Ishikawa (cell line): ENCODE measurements around the gene GLYATL1.

Source experiments
- CEBPB ChIP-seq: IDR thresholded peaks from 2 replicates; pipeline ENCODE4 v1.6.1; 2012
- CREB1 ChIP-seq: IDR thresholded peaks from 2 replicates; pipeline ENCODE4 v1.6.1; 2012; ENCODE audit warnings: low read depth
- EP300 ChIP-seq: IDR thresholded peaks from 2 replicates; pipeline ENCODE4 v1.6.1; 2012; ENCODE audit warnings: borderline replicate concordance
- TAF1 ChIP-seq: IDR thresholded peaks from 2 replicates; pipeline ENCODE4 v1.6.1; 2012; ENCODE audit warnings: low read depth, mild to moderate bottlenecking
- TF ChIP-seq, protein P1 (sequence below): IDR thresholded peaks from 2 replicates; pipeline ENCODE4 v1.6.1; 2012; ENCODE audit warnings: low read depth, mild to moderate bottlenecking

- TF ChIP-seq TAF1 (no peak), CREB1 (no peak), EP300 (no peak), CEBPB (no peak)
- TF ChIP-seq, protein P1, sequence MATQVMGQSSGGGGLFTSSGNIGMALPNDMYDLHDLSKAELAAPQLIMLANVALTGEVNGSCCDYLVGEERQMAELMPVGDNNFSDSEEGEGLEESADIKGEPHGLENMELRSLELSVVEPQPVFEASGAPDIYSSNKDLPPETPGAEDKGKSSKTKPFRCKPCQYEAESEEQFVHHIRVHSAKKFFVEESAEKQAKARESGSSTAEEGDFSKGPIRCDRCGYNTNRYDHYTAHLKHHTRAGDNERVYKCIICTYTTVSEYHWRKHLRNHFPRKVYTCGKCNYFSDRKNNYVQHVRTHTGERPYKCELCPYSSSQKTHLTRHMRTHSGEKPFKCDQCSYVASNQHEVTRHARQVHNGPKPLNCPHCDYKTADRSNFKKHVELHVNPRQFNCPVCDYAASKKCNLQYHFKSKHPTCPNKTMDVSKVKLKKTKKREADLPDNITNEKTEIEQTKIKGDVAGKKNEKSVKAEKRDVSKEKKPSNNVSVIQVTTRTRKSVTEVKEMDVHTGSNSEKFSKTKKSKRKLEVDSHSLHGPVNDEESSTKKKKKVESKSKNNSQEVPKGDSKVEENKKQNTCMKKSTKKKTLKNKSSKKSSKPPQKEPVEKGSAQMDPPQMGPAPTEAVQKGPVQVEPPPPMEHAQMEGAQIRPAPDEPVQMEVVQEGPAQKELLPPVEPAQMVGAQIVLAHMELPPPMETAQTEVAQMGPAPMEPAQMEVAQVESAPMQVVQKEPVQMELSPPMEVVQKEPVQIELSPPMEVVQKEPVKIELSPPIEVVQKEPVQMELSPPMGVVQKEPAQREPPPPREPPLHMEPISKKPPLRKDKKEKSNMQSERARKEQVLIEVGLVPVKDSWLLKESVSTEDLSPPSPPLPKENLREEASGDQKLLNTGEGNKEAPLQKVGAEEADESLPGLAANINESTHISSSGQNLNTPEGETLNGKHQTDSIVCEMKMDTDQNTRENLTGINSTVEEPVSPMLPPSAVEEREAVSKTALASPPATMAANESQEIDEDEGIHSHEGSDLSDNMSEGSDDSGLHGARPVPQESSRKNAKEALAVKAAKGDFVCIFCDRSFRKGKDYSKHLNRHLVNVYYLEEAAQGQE: no peak
Measured at GRCh38 chr11:58979222-58979621, 39.9 kb downstream of the GLYATL1 start.
